HL-60 (cell line): ENCODE results near the gene SAMD3.

Source experiments
- CTCF ChIP-seq: IDR thresholded peaks from one replicate; pipeline ENCODE4 v1.5.1; 2011; ENCODE audit warnings: low read length, control low read depth, inconsistent platforms; ENCODE audit not compliant: insufficient read depth
- POLR2AphosphoS5 ChIP-seq: IDR thresholded peaks from 2 replicates; pipeline ENCODE4 v1.6.1; 2012; ENCODE audit warnings: low read depth

GRCh38 chr6:130187335-130188206, 35.2 kb downstream of the SAMD3 start:
- TF ChIP-seq CTCF (no peak), POLR2AphosphoS5 (no peak)
